GM12801 (cell line): ENCODE results near the gene SNX10.

ENCODE experiments used
- TF ChIP-seq, protein P1 (sequence below): IDR thresholded peaks from one replicate; pipeline ENCODE4 v1.5.1; 2011; ENCODE audit warnings: control low read depth; ENCODE audit not compliant: insufficient read length; ENCODE audit errors: extremely low read depth

The SNX10 gene

DNA sequence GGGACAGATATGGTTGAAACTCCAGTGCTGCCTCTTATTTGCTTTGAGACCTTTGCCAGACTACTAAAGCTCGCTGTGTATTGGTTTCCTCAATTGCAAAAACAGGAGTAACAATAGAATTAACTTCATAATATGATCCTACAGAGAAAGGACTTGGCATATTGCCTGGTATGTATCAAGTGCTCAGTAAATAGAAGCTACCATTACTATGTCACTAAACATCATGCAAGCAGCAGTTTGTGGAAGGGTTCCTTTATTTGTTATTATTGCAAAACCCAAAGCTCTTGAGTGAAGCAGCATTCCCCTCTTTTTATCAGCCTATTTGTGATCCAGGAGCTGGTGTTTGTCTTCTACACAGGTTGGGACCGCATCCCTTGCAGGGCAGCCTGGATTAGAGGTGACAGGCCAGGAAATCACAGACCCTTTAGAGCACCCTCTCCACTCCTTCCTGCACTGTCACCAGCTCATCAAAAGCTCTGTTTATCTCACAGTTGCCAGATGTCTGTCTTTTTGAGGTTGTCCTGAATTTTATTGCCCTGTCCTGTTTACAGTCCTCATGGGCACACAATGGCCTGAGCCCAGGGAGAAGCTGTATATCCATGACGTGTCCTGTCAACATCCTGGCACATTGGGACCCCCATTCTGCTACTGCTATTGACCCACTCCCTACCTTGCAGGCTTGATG lies 121.5 kb downstream of the SNX10 start:
- TF ChIP-seq, protein P1, sequence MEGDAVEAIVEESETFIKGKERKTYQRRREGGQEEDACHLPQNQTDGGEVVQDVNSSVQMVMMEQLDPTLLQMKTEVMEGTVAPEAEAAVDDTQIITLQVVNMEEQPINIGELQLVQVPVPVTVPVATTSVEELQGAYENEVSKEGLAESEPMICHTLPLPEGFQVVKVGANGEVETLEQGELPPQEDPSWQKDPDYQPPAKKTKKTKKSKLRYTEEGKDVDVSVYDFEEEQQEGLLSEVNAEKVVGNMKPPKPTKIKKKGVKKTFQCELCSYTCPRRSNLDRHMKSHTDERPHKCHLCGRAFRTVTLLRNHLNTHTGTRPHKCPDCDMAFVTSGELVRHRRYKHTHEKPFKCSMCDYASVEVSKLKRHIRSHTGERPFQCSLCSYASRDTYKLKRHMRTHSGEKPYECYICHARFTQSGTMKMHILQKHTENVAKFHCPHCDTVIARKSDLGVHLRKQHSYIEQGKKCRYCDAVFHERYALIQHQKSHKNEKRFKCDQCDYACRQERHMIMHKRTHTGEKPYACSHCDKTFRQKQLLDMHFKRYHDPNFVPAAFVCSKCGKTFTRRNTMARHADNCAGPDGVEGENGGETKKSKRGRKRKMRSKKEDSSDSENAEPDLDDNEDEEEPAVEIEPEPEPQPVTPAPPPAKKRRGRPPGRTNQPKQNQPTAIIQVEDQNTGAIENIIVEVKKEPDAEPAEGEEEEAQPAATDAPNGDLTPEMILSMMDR = no peak

DNA sequence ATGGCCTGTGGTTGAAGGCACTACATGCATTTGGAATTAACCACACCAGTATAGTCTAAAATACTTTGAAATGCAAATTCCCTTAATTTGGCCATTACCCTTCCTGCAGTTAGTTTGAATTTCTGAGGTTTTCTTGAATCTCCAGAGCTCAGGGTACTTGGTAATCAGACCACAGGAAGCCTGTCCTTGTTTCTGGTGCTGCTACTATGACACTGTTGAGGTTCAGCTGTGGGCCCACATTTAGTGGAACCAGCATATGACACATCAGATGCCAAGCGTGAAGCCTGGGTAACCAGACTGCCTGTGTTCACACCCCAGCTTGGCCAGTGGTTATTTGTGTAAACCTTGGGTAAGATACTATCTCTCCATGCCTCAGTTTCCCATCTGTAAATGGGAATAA lies 124.3 kb downstream of the SNX10 start:
- TF ChIP-seq, protein P1 = no peak

DNA sequence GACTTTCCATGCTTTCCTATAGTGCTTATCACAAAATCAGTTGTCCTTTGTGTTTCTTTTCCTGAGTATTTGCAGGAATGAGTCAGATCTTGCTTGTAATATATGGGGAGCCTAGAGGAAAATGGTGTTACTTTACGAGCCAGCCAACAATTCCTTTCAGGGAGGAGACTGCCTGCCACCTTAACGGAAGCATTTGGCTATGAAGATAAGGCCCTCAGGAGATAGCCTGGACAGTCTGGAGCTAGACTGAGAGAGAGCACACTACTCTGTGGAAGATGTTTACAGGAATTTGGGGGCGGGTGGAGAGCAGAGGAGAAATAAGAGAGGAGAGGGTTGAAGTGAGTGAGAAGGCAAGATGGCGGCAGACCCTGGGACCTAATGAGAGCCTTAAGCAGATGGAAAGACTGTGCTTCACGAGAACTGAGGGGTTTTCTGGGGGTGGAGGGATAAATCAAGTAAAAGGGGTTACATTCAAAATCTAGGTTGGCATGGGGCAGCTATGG lies 126.3 kb downstream of the SNX10 start:
- TF ChIP-seq, protein P1 = no peak

GRCh38 chr7:26419198-26419597 lies 127.5 kb downstream of the SNX10 start:
- TF ChIP-seq, protein P1 = no peak

DNA sequence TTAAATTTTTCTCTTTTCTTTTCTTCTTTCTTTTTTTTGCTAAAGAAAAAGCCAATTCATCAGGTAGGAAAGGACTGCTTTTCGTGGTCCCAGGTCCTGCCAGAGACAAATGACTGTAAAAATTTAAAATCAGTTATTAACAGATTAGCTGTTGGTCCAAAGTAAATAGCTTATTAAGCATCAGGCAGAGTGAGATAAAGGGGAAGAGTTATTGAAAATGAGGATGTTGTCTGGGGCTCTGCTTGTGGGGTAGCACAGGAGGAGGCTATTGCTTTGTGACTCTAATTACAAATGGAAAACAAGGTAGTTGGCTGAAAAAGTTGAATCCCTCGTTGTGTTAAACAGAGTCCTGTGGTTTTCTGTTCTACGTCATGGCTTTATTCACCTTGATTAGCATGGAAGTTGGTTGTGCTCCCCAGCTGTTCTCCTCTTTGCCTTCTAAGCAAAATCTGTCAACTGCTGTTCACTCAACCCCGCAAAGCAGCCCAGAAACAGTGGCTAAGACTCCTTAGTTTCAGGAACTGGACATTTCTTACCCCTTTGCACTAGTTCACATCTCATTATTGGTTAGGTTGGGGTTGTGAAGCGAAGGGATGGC lies 128.9 kb downstream of the SNX10 start:
- TF ChIP-seq, protein P1 = no peak

GRCh38 chr7:26422761-26423160 lies 131.1 kb downstream of the SNX10 start:
- TF ChIP-seq, protein P1 = no peak

- TF ChIP-seq, protein P1 = no peak
These were observed 131.8 kb downstream of the SNX10 start for GRCh38 chr7:26423436-26423835.
